HEK293T (cell line): Measurements from ENCODE around the gene TUBE1.

Experiments
- ARNT ChIP-seq: fragments of 450-650 bp; IDR thresholded peaks from 2 replicates; pipeline ENCODE4 v1.6.1; 2017; ENCODE audit warnings: mild to moderate bottlenecking
- BHLHE40 ChIP-seq: fragments of 450-650 bp; IDR thresholded peaks from 2 replicates; pipeline ENCODE4 v1.6.1; 2016; ENCODE audit warnings: mild to moderate bottlenecking, moderate library complexity, borderline replicate concordance
- ELF4 ChIP-seq: fragments of 450-650 bp; IDR thresholded peaks from 2 replicates; pipeline ENCODE4 v1.6.1; 2017; ENCODE audit warnings: antibody characterized with exemption
- FOXA1 ChIP-seq: fragments of 450-650 bp; IDR thresholded peaks from 2 replicates; pipeline ENCODE4 v1.6.1; 2016; ENCODE audit warnings: mild to moderate bottlenecking
- FOXK2 ChIP-seq: fragments of 450-650 bp; IDR thresholded peaks from 2 replicates; pipeline ENCODE4 v1.6.1; 2016; ENCODE audit warnings: mild to moderate bottlenecking
- L3MBTL2 ChIP-seq: fragments of 450-650 bp; conservative IDR thresholded peaks from 2 replicates; pipeline ENCODE4 v1.6.1; 2016; ENCODE audit warnings: mild to moderate bottlenecking
- LEF1 ChIP-seq: fragments of 450-650 bp; IDR thresholded peaks from 2 replicates; pipeline ENCODE4 v1.6.1; 2017; ENCODE audit warnings: mild to moderate bottlenecking, borderline replicate concordance
- SP1 ChIP-seq: fragments of 450-650 bp; IDR thresholded peaks from 2 replicates; pipeline ENCODE4 v1.6.1; 2017
- SUZ12 ChIP-seq: fragments of 450-650 bp; IDR thresholded peaks from 2 replicates; pipeline ENCODE4 v1.6.1; 2016; ENCODE audit warnings: mild to moderate bottlenecking
- TARDBP ChIP-seq: fragments of 450-650 bp; IDR thresholded peaks from 2 replicates; pipeline ENCODE4 v1.6.1; 2016
- ZNF384 ChIP-seq: fragments of 450-650 bp; IDR thresholded peaks from 2 replicates; pipeline ENCODE4 v1.6.1; 2016

DNA sequence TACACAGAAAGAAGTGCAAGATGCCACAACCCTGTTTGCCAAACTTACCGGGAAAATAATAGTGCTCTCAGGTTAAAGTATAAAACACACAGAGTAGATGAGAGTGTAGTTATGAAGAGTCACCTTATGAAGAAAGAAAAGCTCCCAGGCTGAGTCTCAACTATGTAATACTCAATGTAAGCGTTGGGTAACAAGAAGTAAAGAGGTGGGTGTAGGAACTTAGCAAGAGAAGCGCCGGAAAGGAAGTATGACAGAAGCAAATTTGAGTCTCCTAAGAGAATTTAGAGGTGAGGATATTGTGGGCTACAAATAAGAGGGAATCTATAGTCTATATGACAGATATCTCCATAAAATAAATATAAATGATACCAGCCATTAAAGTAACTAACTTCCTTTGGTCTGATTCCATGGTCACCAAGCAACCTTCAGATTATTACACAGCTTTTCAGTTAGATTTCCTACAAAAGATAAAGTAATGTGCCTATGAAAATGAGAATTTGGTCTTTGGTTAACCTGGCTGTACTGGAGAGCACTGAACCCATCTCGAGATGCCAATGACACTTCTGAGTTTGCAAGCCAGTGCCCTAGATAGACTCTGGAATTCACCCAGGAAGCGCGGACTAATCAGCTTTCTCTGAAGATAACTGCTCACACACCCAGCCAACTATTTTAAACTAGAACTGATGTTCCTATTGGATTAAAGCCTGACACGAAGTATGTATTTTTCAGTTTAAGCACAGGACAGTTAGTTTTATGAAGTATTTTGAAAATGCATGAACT is 1.8 kb downstream of the TUBE1 start:
- TF ChIP-seq LEF1 (no peak), SP1 (no peak), L3MBTL2 (no peak), FOXK2 (no peak), SUZ12 (no peak), BHLHE40 (no peak), ELF4 (no peak), TARDBP (no peak), FOXA1 (no peak), ARNT (no peak), ZNF384 (no peak)
